Measurements from ENCODE around the gene ETV5.
"Not testable (repeated sequence)": the region's sequence is repeated elsewhere in the genome, so short reads cannot be mapped to it uniquely, and the experiment has no call there.

Gene ETV5

DNA sequence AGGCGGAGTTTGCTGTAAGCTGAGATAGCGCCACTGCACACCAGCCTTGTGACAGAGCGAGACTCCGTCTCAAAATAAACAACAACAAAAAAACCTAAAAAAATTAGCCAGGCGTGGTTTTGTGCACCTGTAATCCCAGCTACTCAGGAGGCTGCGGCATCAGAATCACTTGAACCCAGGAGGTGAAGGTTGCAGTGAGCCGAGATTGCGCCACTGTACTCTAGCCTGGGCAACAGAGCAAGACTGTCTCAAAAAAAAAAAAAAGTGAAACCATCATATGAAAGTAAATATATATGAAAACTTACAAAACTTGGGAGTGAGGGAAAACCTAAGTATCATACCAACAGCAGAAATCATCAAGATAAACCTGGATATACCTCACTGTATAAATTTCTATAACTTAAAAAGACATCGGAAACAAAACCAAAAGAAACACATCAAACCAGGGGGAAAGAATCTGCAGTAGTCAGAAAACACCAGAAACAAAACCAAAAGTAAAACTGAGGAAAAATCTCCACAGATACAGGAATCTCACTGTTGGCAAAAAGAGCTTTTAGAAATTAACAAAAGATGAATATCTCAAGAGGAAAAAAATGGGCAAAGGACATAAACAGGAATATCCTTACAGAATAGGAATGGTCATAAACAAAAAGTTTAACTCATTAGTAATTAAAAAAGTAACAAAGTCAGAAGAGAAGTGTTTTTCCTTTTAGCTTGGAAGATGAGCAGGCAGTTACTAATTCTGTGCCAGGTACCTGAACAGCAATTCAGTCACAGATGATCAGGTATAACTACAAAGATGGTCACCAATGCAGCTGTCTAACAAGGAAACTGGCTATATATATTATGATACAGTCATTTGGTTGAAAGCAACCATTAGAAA, 41.3 kb downstream of the ETV5 start:
- DNase-seq (ENCODE audit: low read depth), result no peak

DNA sequence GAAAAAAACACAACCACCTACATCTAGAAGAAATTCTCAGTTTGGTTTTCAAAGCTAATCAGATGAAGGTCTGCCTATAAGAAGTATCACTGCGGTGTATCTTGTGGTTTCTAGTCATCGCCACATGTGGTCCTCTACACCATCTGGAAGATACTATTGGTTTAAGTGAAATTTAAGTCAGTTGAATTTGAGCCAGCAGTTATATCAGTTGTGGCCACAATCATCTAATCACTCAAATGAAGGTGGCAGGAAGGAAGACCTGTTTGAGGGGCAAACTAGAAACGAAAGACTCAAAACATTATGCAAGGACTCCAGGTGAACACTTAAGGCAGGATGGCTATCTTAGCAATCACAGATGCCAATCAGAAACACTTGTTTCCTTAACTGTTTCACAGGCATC, 48.7 kb downstream of the ETV5 start:
- no peak for DNase-seq (ENCODE audit: low read depth)

DNA sequence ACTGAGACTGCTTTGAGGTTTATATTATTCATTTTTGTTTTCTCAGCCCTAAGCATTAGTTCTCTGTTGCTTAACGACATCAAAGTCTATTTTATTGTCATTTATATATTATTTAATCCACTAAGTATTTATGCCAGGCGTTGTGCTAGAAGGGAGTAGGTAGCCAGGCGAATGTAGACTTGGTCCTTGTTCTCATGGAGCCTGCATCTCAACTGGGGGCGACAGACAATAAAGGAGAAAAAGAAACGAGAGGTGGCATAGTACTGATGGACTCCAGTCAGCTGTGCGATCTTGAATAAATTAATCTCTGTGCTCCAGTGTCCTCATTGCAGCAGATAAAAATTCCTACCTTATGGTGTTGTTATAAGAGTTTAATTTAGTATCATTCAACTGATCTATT, 49.7 kb downstream of the ETV5 start:
- DNase-seq (ENCODE audit: low read depth), result no peak

DNA sequence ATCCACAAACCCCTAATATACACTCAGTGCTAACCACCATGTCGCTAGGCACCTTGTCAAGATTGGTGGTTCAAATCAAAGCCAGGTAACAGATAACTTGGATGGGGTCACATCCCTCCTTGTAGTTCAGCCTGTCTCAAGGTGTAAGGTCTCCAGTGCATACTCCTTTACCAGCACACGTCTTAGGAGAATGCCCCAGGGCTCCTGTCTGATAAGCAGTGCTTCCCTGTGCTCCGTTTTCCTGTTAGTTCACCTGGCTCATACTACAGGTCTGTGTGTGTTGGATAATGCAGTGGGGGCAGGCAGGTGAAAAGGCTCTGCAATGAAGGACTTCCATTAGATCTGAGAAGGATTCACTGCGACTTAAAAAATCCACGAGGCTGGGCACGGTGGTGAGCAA, 50.7 kb downstream of the ETV5 start:
- no peak for DNase-seq (ENCODE audit: low read depth)

DNA sequence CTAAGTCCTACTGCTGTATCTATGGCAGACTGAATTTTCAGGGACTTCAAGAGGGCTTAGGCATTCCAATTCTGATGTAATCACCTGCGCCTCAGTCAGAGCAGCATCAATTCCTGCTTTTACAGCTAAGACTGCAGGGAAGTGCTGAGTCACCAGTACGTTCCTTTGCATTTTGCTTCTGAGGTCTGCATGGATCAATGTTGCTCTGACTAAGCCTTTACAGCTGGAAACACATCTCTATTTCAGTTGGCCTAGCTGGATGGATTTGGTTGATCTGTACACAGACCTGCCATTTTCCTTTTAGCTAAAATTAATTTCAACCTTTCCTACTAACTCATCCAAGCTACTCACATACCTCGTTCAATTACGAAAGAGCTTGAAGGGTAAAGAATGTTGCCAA, 51.3 kb downstream of the ETV5 start:
- peak; percentile 83 for DNase-seq (ENCODE audit: low read depth)

DNA sequence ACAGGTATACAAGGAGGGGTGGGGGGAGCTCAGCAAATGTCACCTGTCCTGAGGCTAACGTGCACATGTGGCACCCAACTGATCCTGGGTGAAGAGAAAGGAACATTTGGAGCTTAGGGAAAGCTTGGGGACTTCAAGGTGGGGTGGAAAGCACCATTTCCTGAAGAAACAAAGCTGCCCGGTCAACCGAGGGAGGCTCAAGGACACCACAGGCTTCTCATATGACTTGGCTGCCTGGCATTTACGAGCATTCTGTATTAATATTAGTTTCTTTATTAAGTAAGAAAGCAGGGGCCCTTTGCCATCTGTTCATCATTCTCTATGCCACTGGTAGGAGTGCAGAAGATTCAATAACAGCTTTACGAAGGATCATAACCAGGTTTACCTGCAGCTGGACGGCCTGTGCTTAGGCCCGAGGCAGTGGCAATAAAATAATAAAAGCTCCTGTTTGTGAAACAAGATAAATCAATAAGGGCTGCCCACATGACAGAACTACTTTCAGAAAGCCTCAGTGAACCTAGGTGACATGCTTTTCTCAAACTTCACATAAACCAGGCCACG, 54.0 kb downstream of the ETV5 start:
- no peak for DNase-seq (ENCODE audit: low read depth)

DNA sequence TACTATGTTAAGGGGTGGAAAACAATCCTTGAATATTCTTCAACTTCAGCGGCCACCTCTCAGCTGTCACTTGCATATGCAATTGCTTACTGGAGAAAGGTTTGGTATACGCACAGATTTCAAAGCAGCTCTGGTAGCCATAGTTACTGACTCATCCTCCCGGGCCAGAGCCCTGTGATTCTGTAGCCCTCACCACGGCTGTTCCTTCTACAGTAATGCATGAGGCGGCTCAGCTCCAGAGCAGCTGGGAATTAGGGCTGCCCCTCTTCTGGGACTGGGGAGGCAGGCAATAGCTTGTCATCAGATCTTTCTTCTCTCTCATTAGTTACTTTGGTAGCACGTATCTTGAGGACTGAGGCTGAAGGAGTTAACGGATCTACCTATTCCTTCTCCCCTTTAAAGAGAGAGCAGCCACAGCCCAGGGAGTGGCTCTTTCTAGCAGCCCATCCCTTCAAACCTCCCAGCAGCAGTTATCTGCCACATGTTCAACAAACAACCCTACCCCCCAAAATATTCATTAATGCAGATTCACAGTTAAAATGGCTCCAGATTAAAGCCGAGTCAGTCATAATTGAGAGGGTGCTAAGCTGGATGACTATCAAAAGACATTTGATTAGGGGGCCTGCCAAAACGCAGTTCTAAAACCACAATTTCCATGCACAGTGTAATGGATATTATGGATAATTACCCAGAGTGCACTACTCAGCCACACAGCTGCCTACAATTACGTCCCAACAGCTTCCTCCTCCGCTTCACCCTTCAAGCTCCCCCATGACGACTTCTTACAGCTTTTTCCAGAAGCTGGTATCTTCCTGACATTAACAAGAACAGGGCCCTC, 54.7 kb downstream of the ETV5 start:
- DNase-seq (ENCODE audit: low read depth), result no peak

DNA sequence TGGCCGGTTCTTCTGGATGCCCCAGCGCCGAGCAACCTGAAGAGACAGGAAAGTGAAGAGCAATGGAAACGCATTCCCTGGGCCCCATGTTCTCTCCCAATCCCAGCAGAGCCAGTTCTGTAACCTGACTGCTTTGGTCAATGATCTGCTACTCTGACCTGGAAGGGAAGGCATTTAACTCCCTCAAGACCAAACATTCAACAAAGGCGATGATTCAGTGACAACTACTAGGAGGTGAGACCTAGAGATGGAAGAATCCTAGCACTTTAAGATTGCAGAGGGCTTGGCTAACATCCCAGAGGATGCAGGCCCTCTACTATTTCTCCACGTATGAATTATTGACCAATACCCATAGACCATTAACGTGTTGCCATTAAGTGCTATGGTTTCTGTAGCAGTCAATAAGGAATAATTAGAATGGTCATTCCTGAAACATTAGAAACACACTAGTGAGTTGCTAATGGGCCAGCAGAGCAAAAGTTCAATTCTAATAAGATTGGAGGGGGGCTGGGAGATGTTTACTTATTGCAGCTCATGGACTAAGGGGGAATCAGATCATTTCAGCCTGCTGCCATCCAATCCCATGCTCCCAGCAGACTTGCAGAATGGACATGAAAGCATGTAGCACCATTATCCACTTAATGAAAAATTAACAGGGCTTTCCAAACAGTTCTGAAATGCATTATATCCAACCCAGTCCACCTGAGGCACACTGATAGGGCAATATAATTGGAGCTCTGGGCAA, 56.6 kb downstream of the ETV5 start:
- no peak for DNase-seq (ENCODE audit: low read depth)

DNA sequence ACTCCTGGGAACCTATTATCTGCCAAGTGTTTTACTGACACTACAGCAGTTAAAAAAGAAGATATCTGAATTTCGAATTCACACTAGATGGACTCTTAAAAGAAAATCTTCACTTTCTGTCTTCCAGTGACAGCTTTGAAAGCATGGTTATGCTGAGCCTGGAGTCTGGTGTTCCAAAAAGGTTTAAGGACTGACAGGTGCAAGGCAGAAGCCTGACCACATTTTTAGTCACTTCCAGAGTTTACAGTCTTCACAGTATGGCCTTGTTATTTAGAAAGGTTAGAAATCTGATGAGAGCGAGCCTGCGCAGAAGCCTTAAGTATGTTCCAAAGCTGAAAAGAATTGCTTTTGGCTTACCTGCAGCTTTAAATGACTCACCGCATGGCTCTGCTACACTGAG, 59.9 kb downstream of the ETV5 start:
- DNase-seq (ENCODE audit: low read depth), result no peak

DNA sequence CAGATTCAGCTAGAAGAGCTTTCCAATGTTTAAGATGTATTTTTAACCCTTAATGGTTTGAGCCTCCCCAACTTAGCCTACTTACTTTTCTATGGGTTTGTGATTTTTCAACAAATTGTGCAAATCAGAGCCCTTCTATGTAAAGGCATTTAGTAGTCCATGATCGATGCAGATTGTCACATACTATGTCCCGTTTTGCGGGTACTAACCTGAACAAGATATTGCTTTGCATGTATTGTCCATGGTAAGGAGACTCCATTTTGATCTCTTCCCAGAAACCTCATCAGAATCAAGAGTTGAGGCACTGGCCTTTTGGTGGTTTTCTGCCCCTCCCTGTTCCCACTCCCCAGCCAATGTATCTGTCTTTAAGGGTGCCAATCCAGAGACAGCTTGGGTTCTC, 60.8 kb downstream of the ETV5 start:
- no peak for DNase-seq (ENCODE audit: low read depth)

DNA sequence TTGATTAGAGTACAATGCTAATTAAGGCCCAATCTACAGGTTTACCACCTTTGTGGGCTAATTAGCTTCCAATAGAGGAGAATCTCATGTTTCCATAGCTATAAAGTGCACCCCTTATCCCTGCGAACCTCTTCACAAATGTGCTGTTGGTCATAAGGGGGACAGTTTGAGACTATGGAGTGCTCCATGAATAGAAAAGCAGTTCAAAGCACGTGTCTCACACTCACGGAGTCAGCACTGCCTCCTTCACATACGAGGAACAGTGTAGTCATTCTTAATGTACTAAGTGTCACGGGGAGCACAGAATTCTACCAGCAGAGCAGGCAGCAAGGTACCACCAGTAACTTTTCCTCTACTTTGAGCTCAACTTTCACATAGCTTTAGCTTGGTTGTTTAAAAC, 62.1 kb downstream of the ETV5 start:
- DNase-seq (ENCODE audit: low read depth), result no peak

DNA sequence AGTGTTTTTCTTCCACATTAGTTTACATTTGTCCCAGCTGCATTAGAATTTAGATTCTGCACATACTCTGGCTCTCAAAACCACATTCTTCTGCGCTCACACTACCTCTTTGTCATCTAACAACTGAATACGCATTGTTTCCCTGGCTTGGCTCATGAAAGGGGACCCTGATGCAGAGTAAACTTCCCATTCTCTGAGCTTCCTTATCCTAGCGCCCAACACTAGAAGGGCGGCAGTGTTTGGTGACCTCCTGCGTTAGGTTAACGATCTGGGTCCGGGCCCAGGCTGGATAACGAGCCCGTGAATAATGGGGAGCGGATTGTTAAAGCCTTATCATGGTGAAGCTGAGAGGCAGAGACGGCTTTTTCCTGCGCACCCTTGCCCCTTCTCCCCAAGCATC, 63.9 kb downstream of the ETV5 start:
- no peak for DNase-seq (ENCODE audit: low read depth)

DNA sequence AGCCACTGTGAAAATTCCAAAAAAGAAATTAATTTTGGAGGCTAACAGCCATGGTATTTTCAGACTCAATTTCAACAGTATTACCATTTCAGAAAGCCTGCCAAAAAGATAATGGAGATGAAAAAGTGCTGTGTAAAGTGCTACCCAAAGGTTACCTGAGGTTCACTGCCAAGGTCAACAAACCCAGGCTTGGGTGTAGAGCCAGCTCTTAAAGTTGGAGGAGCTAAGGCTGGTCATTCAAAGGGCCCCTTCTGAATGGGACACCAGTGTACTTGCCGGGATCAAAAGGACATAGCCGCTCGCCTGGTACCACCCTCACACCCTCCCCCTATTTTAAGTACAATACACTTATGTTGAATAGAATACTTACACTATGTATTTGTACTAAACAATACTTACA, 64.5 kb downstream of the ETV5 start:
- no peak for DNase-seq (ENCODE audit: low read depth)

DNA sequence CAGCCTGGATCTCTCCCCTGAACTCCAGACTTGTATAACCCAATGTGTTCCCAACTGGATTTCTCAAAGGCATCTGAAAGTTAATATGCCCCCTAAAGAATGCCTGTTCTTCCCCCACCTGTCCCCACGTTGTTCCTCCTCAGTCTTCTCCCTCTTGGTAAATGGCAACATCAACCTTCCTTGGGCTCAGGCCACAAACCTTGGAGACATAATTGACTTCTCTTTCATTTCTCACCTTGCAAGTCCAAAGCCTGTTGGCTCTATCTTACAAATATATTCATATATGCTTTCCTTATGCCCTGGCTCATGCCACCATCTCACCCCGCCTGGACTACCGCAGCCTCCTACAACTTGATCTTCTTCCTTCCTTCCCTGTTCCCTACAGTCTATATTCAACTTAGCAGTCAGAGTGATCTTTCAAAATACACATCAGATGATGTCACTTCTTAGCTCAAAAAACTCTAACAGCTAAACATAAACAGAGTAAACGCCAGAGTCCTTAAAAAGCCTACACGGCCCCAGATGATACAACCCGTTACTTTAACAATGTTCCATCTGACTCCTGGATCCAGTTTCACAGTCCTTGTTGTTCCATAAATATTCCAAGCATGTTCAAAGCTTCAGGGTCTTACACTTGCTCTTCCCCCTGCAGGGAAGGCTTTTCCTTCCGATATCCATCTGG, 66.2 kb downstream of the ETV5 start:
- no peak for DNase-seq (ENCODE audit: low read depth)

DNA sequence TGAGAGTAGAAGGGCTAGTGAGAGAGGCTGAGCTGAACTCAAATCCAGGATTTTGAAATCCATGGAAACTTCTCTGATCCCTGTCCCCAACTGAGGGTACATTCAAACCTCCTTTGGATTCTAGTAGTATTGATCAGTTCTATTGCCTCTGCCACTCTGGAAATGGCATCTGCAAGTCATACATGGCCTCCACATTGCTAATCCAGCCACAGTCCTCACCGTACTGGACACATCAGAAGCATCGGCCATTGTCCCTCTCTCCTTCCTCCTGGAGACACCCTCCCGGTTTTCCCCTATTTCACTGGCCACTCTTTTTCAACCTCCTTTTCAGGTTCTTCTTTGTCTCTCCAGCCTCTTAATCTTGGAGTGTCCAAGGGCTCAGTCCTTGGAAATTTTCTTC, 66.9 kb downstream of the ETV5 start:
- DNase-seq (ENCODE audit: low read depth), result no peak

DNA sequence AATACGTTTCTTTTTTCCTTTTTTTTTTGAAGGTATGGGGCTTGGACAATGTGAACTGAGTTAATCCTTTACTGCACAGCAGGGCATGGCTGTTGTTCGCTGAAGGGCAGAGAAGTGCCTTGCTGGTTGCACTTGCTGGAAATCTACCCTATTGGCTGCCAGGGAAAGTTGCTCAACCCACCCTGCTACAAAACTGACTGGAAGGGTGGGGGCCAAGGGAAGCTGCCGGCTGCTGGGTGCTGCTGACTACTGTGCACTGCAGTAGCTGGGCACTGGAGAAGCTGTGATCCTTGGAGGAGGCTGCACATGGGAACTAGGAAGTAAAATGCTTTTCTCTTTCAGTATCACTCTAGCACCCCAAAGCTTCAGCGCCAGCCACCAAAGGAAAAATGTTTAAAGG, 70.5 kb downstream of the ETV5 start:
- DNase-seq (ENCODE audit: low read depth), result no peak

DNA sequence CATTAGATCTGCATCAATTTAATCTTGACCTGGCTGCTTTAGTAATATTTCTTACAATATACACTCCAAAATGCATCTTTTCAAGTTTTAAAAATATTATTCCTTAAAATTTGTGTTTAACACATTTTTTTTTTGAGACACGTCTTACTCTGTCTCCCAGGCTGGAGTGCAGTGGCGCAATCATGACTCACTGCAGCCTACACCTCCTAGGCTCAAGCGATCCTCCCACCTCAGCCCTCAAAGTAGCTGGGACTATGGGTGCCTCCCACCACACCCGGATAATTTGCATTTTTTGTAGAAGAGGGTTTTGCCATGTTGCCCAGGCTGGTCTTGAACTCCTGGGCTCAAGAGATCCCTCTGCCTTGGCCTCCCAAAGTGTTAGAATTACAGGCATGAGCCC, 73.6 kb downstream of the ETV5 start:
- DNase-seq (ENCODE audit: low read depth), result peak; percentile 11

DNA sequence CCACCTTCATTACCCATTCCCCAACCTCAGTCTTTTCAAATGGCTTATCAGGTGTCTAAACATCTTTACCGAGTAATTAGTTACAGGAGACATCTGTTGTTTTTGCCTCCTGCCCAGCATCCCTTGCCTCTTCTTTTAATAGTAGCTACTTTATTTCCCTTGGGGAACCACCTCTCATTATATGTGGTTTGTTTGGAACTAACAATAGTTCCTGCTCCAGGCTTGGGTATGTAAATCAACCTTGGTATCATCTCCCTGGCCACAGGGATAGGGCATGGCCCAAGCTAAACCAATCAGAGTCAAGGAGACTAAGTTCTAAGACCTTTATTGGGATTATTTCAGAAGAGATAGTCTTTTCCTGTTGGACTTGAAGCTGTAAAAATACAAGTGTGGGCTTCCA, 76.6 kb downstream of the ETV5 start:
- no peak for DNase-seq (ENCODE audit: low read depth)

DNA sequence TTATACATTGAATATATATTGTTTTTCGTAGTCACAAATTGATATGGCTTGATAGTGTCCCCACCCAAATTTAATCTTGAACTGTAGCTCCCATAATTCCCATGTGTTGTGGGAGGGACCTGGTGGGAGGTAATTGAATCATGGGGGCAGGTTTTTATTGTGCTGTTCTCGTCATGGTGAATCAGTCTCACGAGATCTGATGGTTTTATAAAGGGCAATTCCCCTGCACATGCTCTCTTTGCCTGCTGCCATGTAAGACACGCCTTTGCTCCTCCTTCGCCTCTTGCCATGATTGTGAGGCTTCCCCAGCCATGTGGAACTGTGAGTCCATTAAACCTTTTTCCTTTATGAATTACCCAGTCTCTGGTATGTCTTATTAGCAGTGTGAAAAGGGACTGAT, 82.9 kb downstream of the ETV5 start:
- not testable (repeated sequence) for DNase-seq (ENCODE audit: low read depth)

DNA sequence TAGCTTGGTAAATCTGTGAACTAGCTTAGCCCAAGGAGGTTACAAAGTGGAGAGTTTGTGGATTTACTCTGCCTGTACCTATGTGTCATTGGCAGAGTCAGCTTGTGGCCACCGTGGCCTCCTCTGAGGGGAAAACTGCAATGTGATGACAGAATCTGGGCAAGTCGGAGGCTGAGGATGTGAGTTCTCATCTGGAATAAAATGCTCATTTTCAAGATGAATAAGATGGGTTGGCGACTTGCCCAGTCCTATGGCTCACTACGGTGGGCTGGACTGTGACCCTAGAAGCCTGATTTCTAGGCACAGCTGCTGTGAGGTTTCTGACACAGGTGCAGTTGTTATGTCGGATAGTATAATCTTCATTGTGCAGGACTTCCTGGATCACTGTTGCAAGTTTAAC, 83.7 kb downstream of the ETV5 start:
- peak; percentile 53 for DNase-seq (ENCODE audit: low read depth)

DNA sequence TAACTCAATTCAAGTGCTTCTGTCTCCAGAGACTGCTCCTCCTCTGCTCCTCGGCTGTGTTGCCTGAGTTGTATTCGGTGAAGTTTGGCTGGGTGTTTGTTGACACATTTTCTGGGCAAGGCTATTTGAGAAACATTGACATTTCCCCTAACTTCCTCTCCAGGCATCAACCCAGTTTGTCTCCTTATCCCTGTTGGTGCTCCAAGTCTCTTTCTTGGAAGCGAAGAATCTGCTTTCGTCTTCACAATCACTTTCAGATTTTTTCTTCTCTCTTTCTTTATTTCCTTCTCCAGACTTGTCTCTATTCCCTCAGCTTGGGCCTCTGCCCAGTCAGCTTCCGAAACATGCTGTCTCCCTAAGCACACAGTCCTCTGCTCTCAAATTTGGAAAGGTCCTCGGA, 84.7 kb downstream of the ETV5 start:
- no peak for DNase-seq (ENCODE audit: low read depth)

DNA sequence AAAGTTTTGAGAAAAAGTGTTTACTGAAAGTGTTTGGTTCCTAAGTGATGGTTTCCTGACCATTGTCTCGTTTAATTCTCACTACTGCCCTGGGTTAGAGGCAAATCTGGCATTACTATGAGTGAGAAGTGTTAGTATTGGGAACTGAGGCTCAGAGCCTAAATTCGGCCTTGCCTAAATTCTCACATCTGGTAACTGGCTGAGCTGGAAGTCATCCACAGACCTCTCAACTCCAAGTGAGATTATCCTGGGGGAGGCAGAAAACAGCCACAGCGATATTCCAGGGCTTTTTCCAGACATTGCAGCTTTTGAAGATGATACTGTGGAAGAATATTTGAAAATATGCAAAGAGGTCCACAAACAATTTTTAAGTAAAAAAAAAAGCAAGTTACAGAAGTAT, 86.0 kb downstream of the ETV5 start:
- no peak for DNase-seq (ENCODE audit: low read depth)
